Measurements from ENCODE around the gene CX3CL1.

DNA sequence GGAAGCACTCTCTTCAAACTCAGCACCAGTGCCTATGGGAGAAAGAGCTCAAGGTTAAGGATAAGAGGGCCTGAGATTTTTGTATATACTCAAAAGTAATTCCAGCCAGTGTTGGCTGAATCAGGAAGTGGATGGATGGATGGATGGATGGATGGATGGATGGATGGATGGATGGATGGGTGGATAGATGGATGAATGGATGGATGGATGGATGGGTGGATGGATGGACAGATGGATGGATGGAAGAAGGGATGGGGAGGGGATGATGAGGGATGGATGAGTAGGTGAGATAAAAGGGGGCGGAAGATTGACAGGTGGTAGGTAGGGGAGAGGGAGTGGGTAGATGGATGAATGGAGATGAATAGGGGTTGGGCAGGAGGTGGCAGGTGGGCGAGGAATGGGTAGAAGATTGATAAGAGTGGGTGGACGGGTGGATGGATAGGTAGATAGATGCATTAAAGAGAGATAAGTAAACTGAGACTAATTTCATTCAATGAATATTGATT, 4.1 kb downstream of the CX3CL1 start:
- TF ChIP-seq CTCF (conservative IDR thresholded peaks at IDR 0.05; ENCODE audit: low read length) (no peak), EZH2phosphoT487 (IDR thresholded peaks at IDR 0.05; ENCODE audit: borderline replicate concordance, low read depth, low read length) (no peak)

All from OCI-LY7 (cell line).